ENCODE data around the gene MED23.
A peak's percentile ranks its signal among the peaks of the same experiment; 100 is the strongest.

The MED23 gene, protein sequence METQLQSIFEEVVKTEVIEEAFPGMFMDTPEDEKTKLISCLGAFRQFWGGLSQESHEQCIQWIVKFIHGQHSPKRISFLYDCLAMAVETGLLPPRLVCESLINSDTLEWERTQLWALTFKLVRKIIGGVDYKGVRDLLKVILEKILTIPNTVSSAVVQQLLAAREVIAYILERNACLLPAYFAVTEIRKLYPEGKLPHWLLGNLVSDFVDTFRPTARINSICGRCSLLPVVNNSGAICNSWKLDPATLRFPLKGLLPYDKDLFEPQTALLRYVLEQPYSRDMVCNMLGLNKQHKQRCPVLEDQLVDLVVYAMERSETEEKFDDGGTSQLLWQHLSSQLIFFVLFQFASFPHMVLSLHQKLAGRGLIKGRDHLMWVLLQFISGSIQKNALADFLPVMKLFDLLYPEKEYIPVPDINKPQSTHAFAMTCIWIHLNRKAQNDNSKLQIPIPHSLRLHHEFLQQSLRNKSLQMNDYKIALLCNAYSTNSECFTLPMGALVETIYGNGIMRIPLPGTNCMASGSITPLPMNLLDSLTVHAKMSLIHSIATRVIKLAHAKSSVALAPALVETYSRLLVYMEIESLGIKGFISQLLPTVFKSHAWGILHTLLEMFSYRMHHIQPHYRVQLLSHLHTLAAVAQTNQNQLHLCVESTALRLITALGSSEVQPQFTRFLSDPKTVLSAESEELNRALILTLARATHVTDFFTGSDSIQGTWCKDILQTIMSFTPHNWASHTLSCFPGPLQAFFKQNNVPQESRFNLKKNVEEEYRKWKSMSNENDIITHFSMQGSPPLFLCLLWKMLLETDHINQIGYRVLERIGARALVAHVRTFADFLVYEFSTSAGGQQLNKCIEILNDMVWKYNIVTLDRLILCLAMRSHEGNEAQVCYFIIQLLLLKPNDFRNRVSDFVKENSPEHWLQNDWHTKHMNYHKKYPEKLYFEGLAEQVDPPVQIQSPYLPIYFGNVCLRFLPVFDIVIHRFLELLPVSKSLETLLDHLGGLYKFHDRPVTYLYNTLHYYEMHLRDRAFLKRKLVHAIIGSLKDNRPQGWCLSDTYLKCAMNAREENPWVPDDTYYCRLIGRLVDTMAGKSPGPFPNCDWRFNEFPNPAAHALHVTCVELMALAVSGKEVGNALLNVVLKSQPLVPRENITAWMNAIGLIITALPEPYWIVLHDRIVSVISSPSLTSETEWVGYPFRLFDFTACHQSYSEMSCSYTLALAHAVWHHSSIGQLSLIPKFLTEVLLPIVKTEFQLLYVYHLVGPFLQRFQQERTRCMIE (N-terminal part only)

DNA sequence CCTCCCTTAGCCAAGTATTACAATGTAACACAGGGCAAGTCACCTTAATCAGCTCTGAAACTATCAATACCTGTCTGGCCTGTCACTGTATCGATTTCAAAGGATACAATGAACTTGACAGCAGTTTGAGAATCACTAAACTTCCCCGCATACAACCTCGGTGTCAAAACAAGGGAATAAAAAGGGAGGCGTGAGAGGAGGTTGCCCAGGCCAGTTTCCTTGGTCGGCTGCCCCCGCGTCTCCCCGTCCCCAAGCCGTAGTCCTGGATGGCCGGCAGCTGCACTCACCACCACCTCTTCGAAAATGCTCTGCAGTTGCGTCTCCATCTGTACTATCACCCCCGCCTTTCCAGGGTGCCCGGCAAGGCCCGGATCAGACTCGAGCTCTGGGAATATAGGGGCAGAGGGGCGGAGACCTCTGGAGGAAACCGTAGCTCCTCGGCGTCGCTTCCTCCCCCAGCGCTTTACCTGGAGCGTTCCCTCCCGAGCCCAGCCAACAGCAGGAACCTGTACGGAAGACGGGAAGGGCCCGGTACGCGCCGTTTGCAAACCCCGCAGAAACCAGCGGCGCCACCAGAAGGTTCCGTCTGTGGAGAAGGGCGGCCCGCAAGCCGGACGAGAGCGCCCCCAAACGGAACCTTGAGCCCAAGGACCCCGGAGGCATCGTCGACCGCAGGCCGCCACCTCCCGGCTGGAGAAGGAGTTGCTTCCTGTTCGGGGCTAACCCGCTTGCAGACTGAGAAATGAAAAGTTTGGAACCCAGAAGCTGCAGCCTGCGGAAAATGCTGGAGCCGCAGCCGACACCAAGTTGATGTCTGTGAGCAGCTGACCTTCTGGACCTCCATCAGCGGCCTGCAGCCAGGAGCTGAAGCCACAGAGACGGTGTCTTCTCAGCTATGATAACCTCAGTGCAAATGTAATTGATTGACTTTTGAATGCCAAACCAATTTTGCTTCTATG lies at the start of gene MED23:
MED23 (minus strand) TSS at position 519 of the 959 bp plus-strand sequence; CDS start at position 326, 193 bp downstream.
- DNase-seq = peak; percentile 56 to 97 (median 90)

DNA sequence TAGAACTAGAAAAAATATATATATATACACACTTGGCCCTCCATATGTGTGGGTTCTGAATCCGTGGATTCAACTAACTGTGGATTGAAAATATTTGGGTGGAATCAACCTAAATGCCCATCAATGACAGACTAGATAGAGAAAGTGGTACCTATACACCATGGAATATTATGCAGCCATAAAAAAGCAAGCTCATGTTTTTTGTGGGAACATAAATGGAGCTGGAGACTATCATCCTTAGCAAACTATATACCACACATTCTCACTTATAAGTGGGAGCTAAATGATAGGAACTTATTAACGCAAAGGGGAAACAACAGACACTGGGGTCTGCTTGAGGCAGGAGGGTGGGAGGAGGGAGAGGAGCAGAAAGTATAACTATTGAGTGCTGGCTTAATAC lies 45.1 kb upstream of the MED23 start:
- DNase-seq = no peak

- no peak for DNase-seq
Measured at GRCh38 chr6:131669891-131670290, 41.8 kb upstream of the MED23 start.

- no peak for DNase-seq
Measured at GRCh38 chr6:131663578-131664165, 35.6 kb upstream of the MED23 start.

DNA sequence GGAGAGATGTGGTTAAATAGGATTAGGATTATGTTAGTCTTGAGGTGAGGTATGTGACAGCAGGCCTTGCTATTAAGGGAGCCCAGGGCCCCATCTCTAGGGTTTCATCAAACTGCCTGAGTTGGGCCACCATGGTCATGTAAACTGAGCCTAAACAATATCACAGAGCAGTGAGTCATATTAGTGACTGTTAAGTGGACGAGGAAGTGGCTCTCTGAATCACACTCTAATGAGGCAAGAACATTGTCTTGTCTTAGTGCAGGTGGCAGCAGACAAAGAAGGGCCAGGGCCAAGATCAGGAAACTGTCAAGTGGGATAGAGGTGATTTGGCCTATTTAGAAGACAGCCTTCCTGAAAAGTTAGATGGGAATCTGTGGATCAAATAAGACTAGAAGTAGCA lies 32.2 kb upstream of the MED23 start:
- DNase-seq = no peak

GRCh38 chr6:131658287-131658686 lies 30.2 kb upstream of the MED23 start:
- DNase-seq = no peak

- DNase-seq = no peak
Measured at GRCh38 chr6:131657630-131658111, 29.6 kb upstream of the MED23 start.

GRCh38 chr6:131657222-131657621 lies 29.2 kb upstream of the MED23 start:
- DNase-seq = no peak

DNA sequence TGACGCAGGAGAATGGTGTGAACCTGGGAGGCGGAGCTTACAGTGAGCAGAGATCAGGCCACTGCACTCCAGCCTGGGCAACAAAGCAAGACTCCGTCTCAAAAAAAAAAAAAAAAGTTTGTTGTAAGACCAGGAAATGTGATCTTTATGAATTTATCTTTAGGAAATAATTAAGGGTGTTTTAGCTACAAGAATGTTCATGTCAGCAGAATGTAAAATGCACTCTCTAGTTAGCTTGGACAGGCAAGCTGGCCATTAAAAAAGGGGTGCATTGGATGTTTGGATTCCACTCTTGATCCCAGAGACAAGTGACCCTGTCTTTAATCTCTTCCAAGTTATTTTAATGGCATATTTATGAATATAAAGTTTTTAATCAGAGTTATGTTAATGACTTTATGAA lies 28.6 kb upstream of the MED23 start:
- no peak for DNase-seq

- no peak for DNase-seq
Measured at GRCh38 chr6:131655951-131656350, 27.9 kb upstream of the MED23 start.

DNA sequence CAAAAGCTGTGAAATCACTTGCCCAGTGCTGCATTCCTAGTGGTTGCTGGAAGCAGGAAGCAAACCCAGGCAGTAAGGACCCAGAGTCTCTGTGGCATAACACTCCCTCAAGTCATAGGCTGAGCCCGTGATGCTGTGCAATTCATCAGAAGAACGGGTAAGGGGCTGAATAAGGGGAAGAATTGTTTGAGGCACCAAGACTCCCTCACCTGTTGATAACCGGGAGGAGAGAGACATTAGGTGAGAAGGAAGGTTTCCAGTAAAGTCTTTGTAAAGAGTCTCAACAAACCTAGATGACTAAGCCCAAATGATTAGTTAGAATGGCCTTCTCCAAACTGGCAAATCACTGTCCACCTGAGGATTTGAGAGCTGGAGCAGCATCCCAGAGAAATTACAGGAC lies 27.3 kb upstream of the MED23 start:
- no peak for DNase-seq

DNA sequence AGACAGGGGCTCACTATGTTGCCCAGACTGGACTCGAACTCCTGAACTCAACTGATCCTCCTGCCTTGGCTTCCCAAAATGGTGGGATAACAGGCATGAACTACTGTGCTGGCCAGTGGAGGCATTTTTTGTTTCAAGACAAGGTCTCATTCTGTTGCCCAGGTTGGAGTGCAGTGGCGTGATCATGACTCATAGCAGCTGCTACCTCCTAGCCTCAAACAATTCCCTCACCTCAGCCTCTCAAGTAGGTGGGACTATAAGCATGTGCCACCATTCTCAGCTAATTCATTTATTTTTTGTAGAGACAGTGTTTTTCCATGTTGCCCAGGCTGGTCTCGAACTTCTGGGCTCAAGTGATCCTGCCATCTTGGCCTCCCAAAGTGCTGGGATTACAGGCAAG lies 26.3 kb upstream of the MED23 start:
- DNase-seq = no peak

- no peak for DNase-seq
Measured at GRCh38 chr6:131652472-131652871, 24.4 kb upstream of the MED23 start.

- DNase-seq = no peak
Measured at GRCh38 chr6:131651782-131652181, 23.7 kb upstream of the MED23 start.

DNA sequence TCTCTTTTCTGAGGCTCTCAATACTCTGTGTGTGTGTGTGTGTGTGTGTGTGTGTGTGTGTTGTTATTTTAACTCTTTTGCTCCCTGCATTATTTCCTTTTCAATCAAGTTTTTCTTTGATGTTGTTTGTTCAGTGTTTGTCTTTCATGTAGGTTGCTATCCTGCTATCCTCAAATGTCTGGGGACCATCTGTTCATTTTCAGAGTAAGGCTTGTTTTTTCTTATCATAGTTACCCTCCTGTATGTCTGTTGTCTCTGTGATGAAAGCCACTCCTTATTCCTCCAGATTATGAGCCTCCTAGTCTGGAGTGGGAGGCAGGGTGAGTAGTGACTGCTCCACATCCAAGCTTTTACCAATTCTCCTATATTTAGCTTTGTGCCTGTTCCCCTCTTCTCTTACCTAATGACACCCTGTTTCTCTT lies 18.2 kb upstream of the MED23 start:
- no peak for DNase-seq

DNA sequence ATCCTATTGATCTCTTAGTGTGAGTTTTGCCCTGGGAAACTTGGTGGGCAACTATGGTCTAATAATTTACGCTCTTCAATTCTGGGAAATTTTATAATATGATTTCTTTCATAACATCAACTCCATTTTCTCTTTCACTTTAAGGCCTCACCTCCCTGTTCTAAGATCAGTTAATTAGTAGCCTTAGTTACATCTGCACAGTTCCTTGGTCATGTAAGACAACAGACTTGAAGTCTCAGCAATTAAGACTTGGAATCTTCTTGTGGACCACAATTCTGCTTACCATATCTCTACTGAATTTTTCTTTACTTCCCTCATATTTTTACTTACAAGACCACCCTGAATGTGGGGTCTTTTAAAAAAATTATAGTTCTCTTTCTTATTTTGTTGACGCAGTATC lies 17.8 kb upstream of the MED23 start:
- no peak for DNase-seq

GRCh38 chr6:131644921-131645320 lies 16.9 kb upstream of the MED23 start:
- DNase-seq = no peak

DNA sequence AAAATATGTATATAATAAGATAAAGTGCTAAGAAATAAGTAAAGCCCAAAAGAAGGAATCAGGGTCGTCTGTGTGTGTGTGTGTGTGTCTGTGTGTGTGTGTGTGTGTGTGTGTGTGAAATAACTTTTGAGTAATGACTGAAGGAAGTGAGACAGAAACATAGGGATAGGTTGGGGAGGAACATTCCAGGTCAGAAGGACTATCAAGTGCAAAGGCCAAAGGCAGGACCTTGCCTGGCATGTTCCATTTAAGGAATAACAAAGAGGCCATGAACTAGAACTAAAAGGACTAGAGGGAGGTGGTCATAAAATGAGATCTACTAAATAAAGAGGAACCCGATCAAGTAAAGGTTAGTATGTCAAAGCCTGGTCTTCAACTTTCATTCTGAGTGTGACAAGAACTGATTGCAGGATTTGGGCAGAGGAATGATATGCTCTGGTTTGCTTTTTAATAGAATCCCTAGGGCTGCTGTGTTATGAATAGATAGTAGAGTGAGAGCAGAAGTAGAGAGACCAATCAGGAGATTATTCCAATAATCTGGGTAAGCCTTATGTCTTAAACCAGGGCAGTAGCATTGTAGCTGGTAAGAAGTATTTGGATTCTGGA lies 15.9 kb upstream of the MED23 start:
- no peak for DNase-seq

- DNase-seq = peak in 24 of 56 donors; percentile 1 to 60 (median 18)
Measured at GRCh38 chr6:131642987-131643611, 15.1 kb upstream of the MED23 start.
